Karpas-422 (cell line): ENCODE results near the gene CYP1A1. TPM values are rescaled to one million over a fixed set of nuclear protein-coding genes. Genes with fewer than 3 reads are reported as not detected.

Experiments used
- DNase-seq: peaks from one replicate; pipeline ENCODE4 v3.0.0-alpha.2; 2015
- H2AFZ ChIP-seq: fragments of 200-600 bp; sonication (generic); 2 replicates; pipeline ENCODE4 v1.6.1; 2014; ENCODE audit warnings: antibody characterized with exemption, low read length, mixed read lengths
- H3K27ac ChIP-seq: fragments of 200-600 bp; sonication (generic); 2 replicates; pipeline ENCODE4 v1.5.1; 2014; ENCODE audit warnings: mild to moderate bottlenecking, low read length, moderate library complexity
- H3K27me3 ChIP-seq: fragments of 200-600 bp; sonication (generic); 2 replicates; pipeline ENCODE4 v1.6.1; 2014; ENCODE audit warnings: low read length, mixed read lengths
- H3K36me3 ChIP-seq: fragments of 200-600 bp; sonication (generic); 2 replicates; pipeline ENCODE4 v1.6.1; 2014; ENCODE audit warnings: low read length, mixed read lengths; ENCODE audit not compliant: insufficient read depth
- H3K4me1 ChIP-seq: fragments of 200-600 bp; sonication (generic); 2 replicates; pipeline ENCODE4 v1.6.1; 2014; ENCODE audit warnings: mild to moderate bottlenecking, low read length, mixed read lengths
- H3K4me2 ChIP-seq: fragments of 200-600 bp; sonication (generic); 2 replicates; pipeline ENCODE4 v1.6.1; 2014; ENCODE audit warnings: low read length, low read depth, mild to moderate bottlenecking; ENCODE audit not compliant: poor library complexity, severe bottlenecking
- H3K4me3 ChIP-seq: fragments of 200-600 bp; sonication (generic); 2 replicates; pipeline ENCODE4 v1.5.1; 2014; ENCODE audit warnings: mild to moderate bottlenecking, antibody characterized with exemption, low read length, mixed read lengths
- H3K79me2 ChIP-seq: fragments of 200-600 bp; sonication (generic); 2 replicates; pipeline ENCODE4 v1.6.1; 2014; ENCODE audit warnings: mild to moderate bottlenecking, low read length, mixed read lengths
- H3K9ac ChIP-seq: fragments of 200-600 bp; sonication (generic); 2 replicates; pipeline ENCODE4 v1.6.0; 2014; ENCODE audit warnings: low read length
- H3K9me2 ChIP-seq: fragments of 200-600 bp; sonication (generic), shearing (Covaris generic); replicated peaks from 2 replicates; pipeline ENCODE4 v1.6.0; 2014; ENCODE audit warnings: mild to moderate bottlenecking, low read length, moderate library complexity; ENCODE audit not compliant: insufficient read depth
- H3K9me3 ChIP-seq: fragments of 300-700, 200-600 bp; sonication (generic); 2 replicates; pipeline ENCODE4 v1.6.1; 2014; ENCODE audit warnings: low read length, mixed read lengths
- H4K20me1 ChIP-seq: fragments of 200-600 bp; sonication (generic); 2 replicates; pipeline ENCODE4 v1.6.1; 2014; ENCODE audit warnings: mild to moderate bottlenecking, antibody characterized with exemption, low read length, low read depth; ENCODE audit not compliant: insufficient read depth
- total RNA-seq: library from RNA; depleted of rRNA; stranded (reverse); fragments of >200 nt; shearing (Covaris generic); gene quantifications from 2 replicates; pipeline ENCODE4 v1.2.3, GENCODE V29; 2014; ENCODE audit warnings: low replicate concordance; rRNA removed

CYP1A1 gene
- total RNA-seq: not detected in 2 replicates

GRCh38 chr15:74725225-74725774, at the start of gene CYP1A1:
Gene CYP1A1, minus strand, starts transcription at chr15:74725528. Its CDS starts 2,431 bp downstream, at chr15:74723097.
- Histone ChIP-seq H3K4me2 (no peak within 1 kb of the TSS), H4K20me1 (no peaks in the 10 kb centered on the region; the same call in 1 of the 2 replicates), H3K79me2 (no peaks in the 10 kb centered on the region), H3K9me2 (no peaks in the 10 kb centered on the region), H3K4me1 (no peaks in the 10 kb centered on the region), H3K27me3 (no peaks in the 10 kb centered on the region), H3K27ac (no peak within 1 kb of the TSS), H2AFZ (no peak within 1 kb of the TSS), H3K4me3 (no peak within 1 kb of the TSS), H3K36me3 (no peaks in the 10 kb centered on the region), H3K9me3 (no peaks in the 10 kb centered on the region), H3K9ac (no peak within 1 kb of the TSS)
- no peak for DNase-seq

- H3K9ac ChIP-seq: peak overlapping the region; percentile 73
- 0 out of 2 replicates have a peak, but pooled peaks cover 3% of the 10 kb centered on the region for H3K79me2 ChIP-seq
- no peaks in the 10 kb centered on the region for H3K27me3 ChIP-seq
- peak overlapping the region; percentile 100 for H3K27ac ChIP-seq
- no peaks in the 10 kb centered on the region; the same call in 1 of the 2 replicates for H4K20me1 ChIP-seq
- peak overlapping the region; percentile 72 for H3K4me2 ChIP-seq
- no peak overlapping the region for H2AFZ ChIP-seq
- H3K4me3 ChIP-seq: peak overlapping the region; percentile 48
- DNase-seq: peak; percentile 61
- H3K36me3 ChIP-seq: no peaks in the 10 kb centered on the region
- H3K4me1 ChIP-seq: peaks cover 93% of the 10 kb centered on the region
- H3K9me2 ChIP-seq: no peaks in the 10 kb centered on the region
- no peaks in the 10 kb centered on the region for H3K9me3 ChIP-seq
Observed at GRCh38 chr15:74773731-74774252, 48.5 kb upstream of the CYP1A1 start.

DNA sequence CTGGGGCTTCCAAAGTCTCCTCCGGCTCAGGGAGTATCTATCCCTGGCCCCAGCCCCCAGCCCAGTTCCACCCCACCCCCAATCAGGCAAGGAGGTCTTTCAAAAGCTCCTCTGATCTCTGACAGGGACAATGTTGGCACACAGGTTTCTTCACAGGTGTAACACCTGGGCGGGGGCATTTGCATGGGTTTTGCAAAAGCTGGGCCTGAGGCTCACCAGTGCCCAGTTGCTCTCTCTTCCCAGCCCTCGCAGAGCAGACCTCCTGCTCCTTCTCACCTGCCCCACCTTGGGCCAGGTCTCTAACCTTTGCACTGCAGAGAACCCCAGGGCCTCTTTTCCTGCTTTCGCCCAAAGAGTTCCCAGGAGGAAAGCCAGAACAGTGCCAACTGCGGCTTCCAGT, 48.0 kb upstream of the CYP1A1 start:
- Histone ChIP-seq H3K9ac (peak overlapping the region; percentile 73), H3K4me1 (peaks cover 91% of the 10 kb centered on the region), H3K4me3 (peak overlapping the region; percentile 48), H2AFZ (no peak overlapping the region), H3K27me3 (no peaks in the 10 kb centered on the region), H3K36me3 (no peaks in the 10 kb centered on the region), H4K20me1 (no peaks in the 10 kb centered on the region; the same call in 1 of the 2 replicates), H3K4me2 (peak overlapping the region; percentile 72), H3K9me2 (no peaks in the 10 kb centered on the region), H3K9me3 (no peaks in the 10 kb centered on the region), H3K79me2 (0 out of 2 replicates have a peak, but pooled peaks cover 3% of the 10 kb centered on the region), H3K27ac (peak overlapping the region; percentile 100)
- peak; percentile 69 for DNase-seq

DNA sequence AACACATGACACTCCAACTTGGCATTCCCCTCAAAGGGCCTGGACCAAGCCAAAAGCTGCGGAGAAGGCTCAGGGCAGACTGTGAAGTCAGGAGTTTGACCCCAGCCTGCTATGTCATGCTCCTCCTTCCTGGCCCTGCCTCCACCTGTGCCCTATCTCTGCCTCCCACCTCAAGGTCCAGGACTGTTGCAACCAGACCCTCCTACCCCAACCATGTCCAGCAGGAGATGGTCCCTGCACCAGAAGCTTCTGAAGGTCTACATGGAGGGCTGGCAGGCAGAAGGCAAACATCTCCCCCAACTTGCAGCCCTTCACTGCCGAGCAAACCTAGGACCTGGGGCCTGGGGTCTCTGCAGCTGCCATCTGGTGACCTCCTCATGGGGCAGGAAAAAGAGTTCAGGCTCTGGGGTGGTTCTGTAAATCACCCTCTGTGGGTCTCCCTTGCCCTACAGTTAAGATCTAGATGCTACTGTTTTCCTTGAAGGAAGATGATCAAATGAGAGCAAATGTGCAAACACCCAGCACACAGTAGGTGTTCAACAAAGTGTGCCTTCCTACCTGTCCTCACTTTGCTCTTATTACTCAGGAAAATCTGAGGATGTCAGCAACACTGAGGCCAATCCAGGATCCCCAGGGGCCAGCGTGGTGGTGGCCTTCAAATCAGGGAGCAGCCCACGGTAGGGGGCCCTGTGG, 45.0 kb upstream of the CYP1A1 start:
- H4K20me1 ChIP-seq: no peaks in the 10 kb centered on the region; the same call in 1 of the 2 replicates
- H3K9me3 ChIP-seq: no peaks in the 10 kb centered on the region
- H3K4me3 ChIP-seq: no peak overlapping the region
- peak overlapping the region; percentile 100; the same call in 1 of the 2 replicates for H3K27ac ChIP-seq
- no peaks in the 10 kb centered on the region for H3K9me2 ChIP-seq
- H3K36me3 ChIP-seq: no peaks in the 10 kb centered on the region
- no peaks in the 10 kb centered on the region for H3K27me3 ChIP-seq
- H3K4me1 ChIP-seq: peaks cover 62% of the 10 kb centered on the region
- H2AFZ ChIP-seq: no peak overlapping the region
- H3K4me2 ChIP-seq: peak overlapping the region; percentile 48
- H3K9ac ChIP-seq: peak overlapping the region; percentile 58
- DNase-seq: no peak
- 0 out of 2 replicates have a peak, but pooled peaks cover 1% of the 10 kb centered on the region for H3K79me2 ChIP-seq

DNA sequence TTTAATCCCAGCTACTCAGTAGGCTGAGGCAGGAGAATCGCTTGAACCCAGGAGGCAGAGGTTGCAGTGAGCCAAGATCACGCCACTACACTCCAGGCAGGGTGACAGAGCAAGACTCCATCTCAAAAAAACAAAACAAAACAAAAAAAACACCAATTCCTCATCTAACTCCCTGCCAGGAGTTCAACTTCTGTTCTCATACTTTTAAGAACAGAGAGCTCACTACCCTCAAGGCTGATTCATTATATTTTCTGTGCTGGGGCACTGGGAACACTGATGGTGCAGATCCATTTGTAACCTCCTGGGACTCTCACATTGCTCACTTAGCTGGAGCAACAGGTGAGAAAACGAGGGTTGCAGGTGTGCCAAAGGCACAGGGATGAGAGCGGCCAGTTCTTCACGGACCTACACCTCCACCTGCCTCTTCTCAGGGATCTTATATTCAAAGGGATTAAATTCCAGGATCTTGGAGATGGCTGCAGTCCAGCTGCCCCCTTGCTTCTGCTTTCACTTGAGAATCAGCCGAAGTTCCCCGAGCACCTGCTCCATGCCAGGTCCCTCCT, 44.2 kb upstream of the CYP1A1 start:
- Histone ChIP-seq H4K20me1 (no peaks in the 10 kb centered on the region; the same call in 1 of the 2 replicates), H3K79me2 (no peaks in the 10 kb centered on the region), H3K9ac (no peak overlapping the region), H3K9me2 (no peaks in the 10 kb centered on the region), H3K27me3 (no peaks in the 10 kb centered on the region), H3K4me3 (no peak overlapping the region), H3K27ac (no peak overlapping the region), H3K4me2 (no peak overlapping the region), H3K4me1 (peaks cover 54% of the 10 kb centered on the region), H3K9me3 (no peaks in the 10 kb centered on the region), H3K36me3 (no peaks in the 10 kb centered on the region), H2AFZ (no peak overlapping the region)
- DNase-seq: no peak

DNA sequence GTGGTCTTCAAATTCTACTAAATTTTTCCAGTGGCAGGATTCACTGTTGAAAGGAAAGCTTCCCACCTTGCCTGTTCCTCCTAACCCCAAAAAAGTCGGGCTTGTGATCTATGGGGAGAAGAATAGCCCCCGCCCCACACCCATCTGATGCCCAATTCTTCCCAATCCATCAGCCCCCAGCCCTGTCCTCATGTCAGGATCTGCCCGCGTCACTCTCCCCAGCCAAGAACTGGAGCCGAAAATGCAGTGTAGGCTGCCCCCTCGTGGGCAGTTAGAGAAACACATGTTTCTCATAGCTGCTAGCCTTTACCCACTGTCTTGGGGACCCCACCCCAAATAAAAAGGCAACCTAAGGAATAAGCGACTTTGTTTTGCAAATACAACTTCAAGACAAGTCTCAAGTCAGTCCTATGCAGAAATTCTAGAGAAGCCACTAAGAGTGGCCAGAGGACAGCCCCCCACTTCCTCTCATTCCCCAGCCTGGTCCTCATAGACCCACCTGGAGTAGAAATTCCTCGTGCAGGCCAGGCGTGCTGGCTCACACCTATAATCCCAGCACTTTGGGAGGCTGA, 43.5 kb upstream of the CYP1A1 start:
- H3K4me3 ChIP-seq: no peak overlapping the region
- no peak overlapping the region for H2AFZ ChIP-seq
- peak overlapping the region; percentile 8 for H3K4me2 ChIP-seq
- H3K27ac ChIP-seq: no peak overlapping the region
- H3K9me3 ChIP-seq: no peaks in the 10 kb centered on the region
- peaks cover 47% of the 10 kb centered on the region for H3K4me1 ChIP-seq
- no peaks in the 10 kb centered on the region for H3K79me2 ChIP-seq
- H4K20me1 ChIP-seq: no peaks in the 10 kb centered on the region; the same call in 1 of the 2 replicates
- H3K36me3 ChIP-seq: no peaks in the 10 kb centered on the region
- no peaks in the 10 kb centered on the region for H3K9me2 ChIP-seq
- H3K9ac ChIP-seq: no peak overlapping the region; the same call in 1 of the 2 replicates
- DNase-seq: peak; percentile 81
- H3K27me3 ChIP-seq: no peaks in the 10 kb centered on the region

DNA sequence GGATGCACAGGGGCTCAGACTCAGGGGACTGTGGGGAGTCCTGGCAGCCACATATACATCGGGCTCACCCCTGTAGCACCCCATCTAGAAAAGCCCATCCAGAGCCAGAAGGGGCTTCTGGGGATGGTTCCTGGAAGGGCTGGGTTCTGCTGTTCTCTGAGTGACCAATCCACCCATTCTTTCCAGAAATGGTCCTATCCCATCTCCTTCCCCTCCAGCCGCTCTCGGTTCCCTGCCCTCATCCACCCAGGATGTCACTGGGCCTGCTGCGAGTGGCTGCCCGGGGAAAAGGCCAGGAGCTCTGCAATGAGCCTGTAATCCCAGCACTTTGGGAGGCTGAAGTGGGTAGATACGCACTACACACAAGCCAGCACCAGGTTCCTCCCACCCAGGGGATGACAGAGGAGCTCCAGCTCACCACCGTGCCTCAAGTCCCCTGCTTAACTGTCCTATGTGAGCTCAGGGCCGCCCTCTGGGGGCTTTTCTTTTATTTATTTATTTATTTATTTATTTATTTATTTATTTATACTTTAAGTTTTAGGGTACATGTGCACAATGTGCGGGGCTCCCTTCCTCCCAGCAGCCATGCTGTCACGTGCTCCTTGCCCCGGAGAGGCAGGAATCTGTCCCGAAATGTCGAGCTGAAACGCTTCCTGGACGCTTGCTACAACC, 42.9 kb upstream of the CYP1A1 start:
- H3K9me3 ChIP-seq: no peaks in the 10 kb centered on the region
- H3K9ac ChIP-seq: no peak overlapping the region; the same call in 1 of the 2 replicates
- H3K4me1 ChIP-seq: peaks cover 41% of the 10 kb centered on the region
- H3K27me3 ChIP-seq: no peaks in the 10 kb centered on the region
- H3K9me2 ChIP-seq: no peaks in the 10 kb centered on the region
- H2AFZ ChIP-seq: no peak overlapping the region
- H3K4me3 ChIP-seq: no peak overlapping the region
- H3K4me2 ChIP-seq: peak overlapping the region; percentile 8
- H3K27ac ChIP-seq: no peak overlapping the region
- DNase-seq: no peak
- no peaks in the 10 kb centered on the region for H3K36me3 ChIP-seq
- no peaks in the 10 kb centered on the region; the same call in 1 of the 2 replicates for H4K20me1 ChIP-seq
- H3K79me2 ChIP-seq: no peaks in the 10 kb centered on the region
